ENCODE results near the gene CALML3.

DNA sequence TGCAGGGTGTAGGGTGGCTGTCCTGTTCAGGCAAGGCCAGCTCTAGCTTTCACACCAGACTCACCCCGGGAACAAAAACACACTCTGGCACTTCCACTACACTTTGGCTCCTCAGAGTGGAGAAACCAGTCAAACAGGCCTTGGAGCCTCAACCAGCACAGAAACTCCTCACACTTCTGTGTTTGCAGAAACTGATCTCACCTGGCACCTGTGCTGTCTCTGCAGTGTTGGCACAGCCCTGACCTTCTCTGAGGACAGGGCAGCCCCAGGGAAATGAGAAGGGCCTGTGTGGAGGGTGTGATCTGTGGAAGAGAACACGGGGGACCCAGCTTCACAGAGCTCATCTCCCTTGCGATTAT, 21.3 kb upstream of the CALML3 start:
- TF ChIP-seq, protein P1, sequence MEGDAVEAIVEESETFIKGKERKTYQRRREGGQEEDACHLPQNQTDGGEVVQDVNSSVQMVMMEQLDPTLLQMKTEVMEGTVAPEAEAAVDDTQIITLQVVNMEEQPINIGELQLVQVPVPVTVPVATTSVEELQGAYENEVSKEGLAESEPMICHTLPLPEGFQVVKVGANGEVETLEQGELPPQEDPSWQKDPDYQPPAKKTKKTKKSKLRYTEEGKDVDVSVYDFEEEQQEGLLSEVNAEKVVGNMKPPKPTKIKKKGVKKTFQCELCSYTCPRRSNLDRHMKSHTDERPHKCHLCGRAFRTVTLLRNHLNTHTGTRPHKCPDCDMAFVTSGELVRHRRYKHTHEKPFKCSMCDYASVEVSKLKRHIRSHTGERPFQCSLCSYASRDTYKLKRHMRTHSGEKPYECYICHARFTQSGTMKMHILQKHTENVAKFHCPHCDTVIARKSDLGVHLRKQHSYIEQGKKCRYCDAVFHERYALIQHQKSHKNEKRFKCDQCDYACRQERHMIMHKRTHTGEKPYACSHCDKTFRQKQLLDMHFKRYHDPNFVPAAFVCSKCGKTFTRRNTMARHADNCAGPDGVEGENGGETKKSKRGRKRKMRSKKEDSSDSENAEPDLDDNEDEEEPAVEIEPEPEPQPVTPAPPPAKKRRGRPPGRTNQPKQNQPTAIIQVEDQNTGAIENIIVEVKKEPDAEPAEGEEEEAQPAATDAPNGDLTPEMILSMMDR (IDR thresholded peaks at IDR 0.05; ENCODE audit: poor library complexity, severe bottlenecking), result no peak
- TF ChIP-seq EZH2 (IDR thresholded peaks at IDR 0.05; ENCODE audit: borderline replicate concordance, insufficient read depth, low read length, poor library complexity, severe bottlenecking) (no peak), POLR2AphosphoS5 (IDR thresholded peaks at IDR 0.05) (no peak), RAD21 (conservative IDR thresholded peaks at IDR 0.05) (no peak), EP300 (conservative IDR thresholded peaks at IDR 0.05; ENCODE audit: poor library complexity, severe bottlenecking) (no peak), SMC3 (conservative IDR thresholded peaks at IDR 0.05; ENCODE audit: poor library complexity) (no peak)
- TF ChIP-seq, protein P2, sequence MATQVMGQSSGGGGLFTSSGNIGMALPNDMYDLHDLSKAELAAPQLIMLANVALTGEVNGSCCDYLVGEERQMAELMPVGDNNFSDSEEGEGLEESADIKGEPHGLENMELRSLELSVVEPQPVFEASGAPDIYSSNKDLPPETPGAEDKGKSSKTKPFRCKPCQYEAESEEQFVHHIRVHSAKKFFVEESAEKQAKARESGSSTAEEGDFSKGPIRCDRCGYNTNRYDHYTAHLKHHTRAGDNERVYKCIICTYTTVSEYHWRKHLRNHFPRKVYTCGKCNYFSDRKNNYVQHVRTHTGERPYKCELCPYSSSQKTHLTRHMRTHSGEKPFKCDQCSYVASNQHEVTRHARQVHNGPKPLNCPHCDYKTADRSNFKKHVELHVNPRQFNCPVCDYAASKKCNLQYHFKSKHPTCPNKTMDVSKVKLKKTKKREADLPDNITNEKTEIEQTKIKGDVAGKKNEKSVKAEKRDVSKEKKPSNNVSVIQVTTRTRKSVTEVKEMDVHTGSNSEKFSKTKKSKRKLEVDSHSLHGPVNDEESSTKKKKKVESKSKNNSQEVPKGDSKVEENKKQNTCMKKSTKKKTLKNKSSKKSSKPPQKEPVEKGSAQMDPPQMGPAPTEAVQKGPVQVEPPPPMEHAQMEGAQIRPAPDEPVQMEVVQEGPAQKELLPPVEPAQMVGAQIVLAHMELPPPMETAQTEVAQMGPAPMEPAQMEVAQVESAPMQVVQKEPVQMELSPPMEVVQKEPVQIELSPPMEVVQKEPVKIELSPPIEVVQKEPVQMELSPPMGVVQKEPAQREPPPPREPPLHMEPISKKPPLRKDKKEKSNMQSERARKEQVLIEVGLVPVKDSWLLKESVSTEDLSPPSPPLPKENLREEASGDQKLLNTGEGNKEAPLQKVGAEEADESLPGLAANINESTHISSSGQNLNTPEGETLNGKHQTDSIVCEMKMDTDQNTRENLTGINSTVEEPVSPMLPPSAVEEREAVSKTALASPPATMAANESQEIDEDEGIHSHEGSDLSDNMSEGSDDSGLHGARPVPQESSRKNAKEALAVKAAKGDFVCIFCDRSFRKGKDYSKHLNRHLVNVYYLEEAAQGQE (IDR thresholded peaks at IDR 0.05; ENCODE audit: borderline replicate concordance), result no peak

All from neural cell (in vitro differentiated cells).